Breast epithelium (tissue), 4 donors: ENCODE results near the gene OGG1. TPM values are rescaled to one million over a fixed set of nuclear protein-coding genes. Genes with fewer than 3 reads are reported as not detected.

Source experiments
- DNase-seq, 2 donors: peaks; one replicate each; pipeline ENCODE4 v3.0.0-alpha.2; 2019; ENCODE audit warnings: low spot score in 2 of 2
- H3K27ac ChIP-seq, 2 donors: fragments of 200-600 bp; sonication (generic) in 1 of 2; one replicate each; pipeline ENCODE4 v1.5.1; 2016 to 2019; ENCODE audit warnings: mild to moderate bottlenecking in 1 of 2
- H3K27me3 ChIP-seq, 2 donors: fragments of 200-600 bp; sonication (generic) in 1 of 2; one replicate each; pipeline versions ENCODE4 v1.5.1 to v1.6.0; 2017 to 2019; ENCODE audit warnings: control low read depth in 1 of 2, mild to moderate bottlenecking in 1 of 2
- H3K36me3 ChIP-seq: fragments of 200-600 bp; one replicate; pipeline ENCODE4 v1.5.1; 2019
- H3K4me1 ChIP-seq, 2 donors: fragments of 200-600 bp; sonication (generic); one replicate each; pipeline ENCODE4 v1.5.1; 2016 to 2019; ENCODE audit warnings: control low read depth in 1 of 2
- H3K4me3 ChIP-seq, 3 donors: fragments of 200-600 bp; sonication (generic); 1 replicate in 2 of 3; 2 replicates in 1 of 3; pipeline ENCODE4 v1.5.1; 2016 to 2019; ENCODE audit warnings: mild to moderate bottlenecking in 3 of 3, moderate library complexity in 2 of 3
- H3K9me3 ChIP-seq, 2 donors: fragments of 200-600 bp; sonication (generic) in 1 of 2; one replicate each; pipeline ENCODE4 v1.5.1; 2016 to 2019; ENCODE audit warnings: control low read depth in 1 of 2
- POLR2A ChIP-seq: fragments of 450-650 bp; IDR thresholded peaks from one replicate; pipeline ENCODE4 v1.6.1; 2016; ENCODE audit warnings: antibody characterized with exemption, mild to moderate bottlenecking, moderate library complexity
- POLR2AphosphoS5 ChIP-seq, 3 donors: sonication (generic); formaldehyde crosslinking; IDR thresholded peaks; one replicate each; pipeline ENCODE4 v1.6.1; 2017; ENCODE audit warnings: antibody characterized with exemption in 3 of 3
- intact Hi-C: fragments of 100-400 bp; cut with DNase I; formaldehyde crosslinking; loops from one replicate; pipeline ENCODE4 v1.15.1; 2023; ENCODE audit warnings: low total_unique reads
- total RNA-seq, 3 donors: library from RNA; depleted of rRNA; stranded (reverse); fragments of >200 nt; gene quantifications; one replicate each; pipeline ENCODE4 v1.1.0, GENCODE V29; 2016
- TF ChIP-seq, protein P1 (sequence below), 3 donors: fragments of 450-650 bp; IDR thresholded peaks; one replicate each; pipeline ENCODE4 v1.5.1; 2016 to 2017; ENCODE audit warnings: antibody characterized with exemption in 3 of 3, mild to moderate bottlenecking in 3 of 3, moderate library complexity in 3 of 3

The OGG1 gene
- total RNA-seq, 3 donors from 2014 or later, result 21.3 to 33.4 (median 23.3) TPM

- intact Hi-C loops, result no loop called here
- Histone ChIP-seq H3K27ac (no peak overlapping the region), H3K36me3 (peaks cover 7% of the 10 kb centered on the region), H3K27me3 (no peaks in the 10 kb centered on the region), H3K4me3 (no peak overlapping the region), H3K4me1 (no peaks in the 10 kb centered on the region), H3K9me3 (no peaks in the 10 kb centered on the region)
- no peak for TF ChIP-seq POLR2AphosphoS5 (IDR thresholded peaks at IDR 0.05)
- DNase-seq, result no peak
Measured at GRCh38 chr3:9781551-9781950, 31.8 kb downstream of the OGG1 start.

- TF ChIP-seq, protein P1, sequence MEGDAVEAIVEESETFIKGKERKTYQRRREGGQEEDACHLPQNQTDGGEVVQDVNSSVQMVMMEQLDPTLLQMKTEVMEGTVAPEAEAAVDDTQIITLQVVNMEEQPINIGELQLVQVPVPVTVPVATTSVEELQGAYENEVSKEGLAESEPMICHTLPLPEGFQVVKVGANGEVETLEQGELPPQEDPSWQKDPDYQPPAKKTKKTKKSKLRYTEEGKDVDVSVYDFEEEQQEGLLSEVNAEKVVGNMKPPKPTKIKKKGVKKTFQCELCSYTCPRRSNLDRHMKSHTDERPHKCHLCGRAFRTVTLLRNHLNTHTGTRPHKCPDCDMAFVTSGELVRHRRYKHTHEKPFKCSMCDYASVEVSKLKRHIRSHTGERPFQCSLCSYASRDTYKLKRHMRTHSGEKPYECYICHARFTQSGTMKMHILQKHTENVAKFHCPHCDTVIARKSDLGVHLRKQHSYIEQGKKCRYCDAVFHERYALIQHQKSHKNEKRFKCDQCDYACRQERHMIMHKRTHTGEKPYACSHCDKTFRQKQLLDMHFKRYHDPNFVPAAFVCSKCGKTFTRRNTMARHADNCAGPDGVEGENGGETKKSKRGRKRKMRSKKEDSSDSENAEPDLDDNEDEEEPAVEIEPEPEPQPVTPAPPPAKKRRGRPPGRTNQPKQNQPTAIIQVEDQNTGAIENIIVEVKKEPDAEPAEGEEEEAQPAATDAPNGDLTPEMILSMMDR (IDR thresholded peaks at IDR 0.05), result no peak
- TF ChIP-seq POLR2AphosphoS5 (IDR thresholded peaks at IDR 0.05) (no peak), POLR2A (no peak)
- H3K4me1 ChIP-seq, result no peaks in the 10 kb centered on the region
- intact Hi-C loops, result no loop called here
- H3K9me3 ChIP-seq, result no peaks in the 10 kb centered on the region
- no peak for DNase-seq
- H3K27me3 ChIP-seq, result no peaks in the 10 kb centered on the region
- H3K4me3 ChIP-seq, result no peak overlapping the region
- H3K27ac ChIP-seq, result no peak overlapping the region
- peaks cover 7% of the 10 kb centered on the region for H3K36me3 ChIP-seq
Measured at GRCh38 chr3:9781978-9782603, 32.3 kb downstream of the OGG1 start.

GRCh38 chr3:9782770-9783169 is 33.0 kb downstream of the OGG1 start:
- H3K36me3 ChIP-seq, result peaks cover 7% of the 10 kb centered on the region
- no peaks in the 10 kb centered on the region for H3K4me1 ChIP-seq
- no peaks in the 10 kb centered on the region for H3K9me3 ChIP-seq
- no peaks in the 10 kb centered on the region for H3K27me3 ChIP-seq
- no peak overlapping the region for H3K27ac ChIP-seq
- DNase-seq, result no peak
- TF ChIP-seq, protein P1 (IDR thresholded peaks at IDR 0.05), result no peak
- TF ChIP-seq POLR2AphosphoS5 (IDR thresholded peaks at IDR 0.05), result no peak
- no peak for TF ChIP-seq POLR2A
- no peak overlapping the region for H3K4me3 ChIP-seq
- intact Hi-C loops, result no loop called here

DNA sequence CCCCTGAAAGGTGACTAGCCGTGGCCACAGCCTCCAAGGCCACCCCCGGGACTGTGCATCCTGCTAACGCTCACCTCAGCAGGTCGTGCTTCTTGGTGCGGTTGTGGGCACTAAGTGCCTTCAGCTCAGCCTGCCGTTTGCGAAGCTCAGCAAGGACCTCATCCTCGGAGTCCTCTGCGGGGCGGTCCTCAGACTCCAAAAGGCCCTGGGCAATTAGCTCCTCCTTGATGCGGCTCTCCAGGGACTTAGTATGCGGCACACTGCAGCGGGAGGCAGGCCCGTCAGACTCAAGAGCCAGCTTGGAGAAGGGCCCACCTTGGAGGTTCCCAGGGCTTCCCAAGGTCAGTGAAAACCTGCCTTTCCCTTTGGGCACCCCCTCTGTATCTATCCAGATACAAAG is 34.2 kb downstream of the OGG1 start:
- no peak for DNase-seq
- H3K4me3 ChIP-seq, result no peak overlapping the region
- no peaks in the 10 kb centered on the region for H3K4me1 ChIP-seq
- TF ChIP-seq POLR2AphosphoS5 (IDR thresholded peaks at IDR 0.05) (no peak), POLR2A (no peak)
- TF ChIP-seq, protein P1 (IDR thresholded peaks at IDR 0.05), result no peak
- H3K27ac ChIP-seq, result no peak overlapping the region
- no peaks in the 10 kb centered on the region for H3K9me3 ChIP-seq
- intact Hi-C loops, result no loop called here
- H3K27me3 ChIP-seq, result no peaks in the 10 kb centered on the region
- peaks cover 7% of the 10 kb centered on the region for H3K36me3 ChIP-seq

GRCh38 chr3:9784965-9785364 is 35.2 kb downstream of the OGG1 start:
- TF ChIP-seq POLR2A (no peak), POLR2AphosphoS5 (IDR thresholded peaks at IDR 0.05) (no peak)
- TF ChIP-seq, protein P1 (IDR thresholded peaks at IDR 0.05), result no peak
- peaks cover 7% of the 10 kb centered on the region for H3K36me3 ChIP-seq
- intact Hi-C loops, result loop anchor here (5.0 kb wide), 1 partner anchor 1757 kb away; no protein-coding TSS in a partner anchor
- H3K4me1 ChIP-seq, result no peaks in the 10 kb centered on the region
- H3K9me3 ChIP-seq, result no peaks in the 10 kb centered on the region
- DNase-seq, result no peak
- H3K4me3 ChIP-seq, result no peak overlapping the region
- no peak overlapping the region for H3K27ac ChIP-seq
- no peaks in the 10 kb centered on the region for H3K27me3 ChIP-seq
